ENCODE data around the gene CDK9.

GRCh38 chr9:127767909-127768331 lies 17.9 kb upstream of the CDK9 start:
- no peak for TF ChIP-seq FOXP2 (optimal IDR thresholded peaks at IDR 0.05; ENCODE audit: borderline replicate concordance, extremely low read depth, extremely low read length, insufficient read depth)
- TF ChIP-seq POLR2AphosphoS5 (IDR thresholded peaks at IDR 0.05; ENCODE audit: low read depth, low read length), result no peak

Data from PFSK-1 (cell line).